ENCODE results near the gene DYNLT4.
A peak's percentile ranks its signal among the peaks of the same experiment; 100 is the strongest.
"Not testable (repeated sequence)": the region's sequence is repeated elsewhere in the genome, so short reads cannot be mapped to it uniquely, and the experiment has no call there.

DYNLT4 gene, protein sequence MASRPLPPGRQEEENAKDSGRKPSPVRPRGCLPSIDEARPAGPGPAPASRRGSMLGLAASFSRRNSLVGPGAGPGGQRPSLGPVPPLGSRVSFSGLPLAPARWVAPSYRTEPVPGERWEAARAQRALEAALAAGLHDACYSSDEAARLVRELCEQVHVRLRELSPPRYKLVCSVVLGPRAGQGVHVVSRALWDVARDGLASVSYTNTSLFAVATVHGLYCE

DNA sequence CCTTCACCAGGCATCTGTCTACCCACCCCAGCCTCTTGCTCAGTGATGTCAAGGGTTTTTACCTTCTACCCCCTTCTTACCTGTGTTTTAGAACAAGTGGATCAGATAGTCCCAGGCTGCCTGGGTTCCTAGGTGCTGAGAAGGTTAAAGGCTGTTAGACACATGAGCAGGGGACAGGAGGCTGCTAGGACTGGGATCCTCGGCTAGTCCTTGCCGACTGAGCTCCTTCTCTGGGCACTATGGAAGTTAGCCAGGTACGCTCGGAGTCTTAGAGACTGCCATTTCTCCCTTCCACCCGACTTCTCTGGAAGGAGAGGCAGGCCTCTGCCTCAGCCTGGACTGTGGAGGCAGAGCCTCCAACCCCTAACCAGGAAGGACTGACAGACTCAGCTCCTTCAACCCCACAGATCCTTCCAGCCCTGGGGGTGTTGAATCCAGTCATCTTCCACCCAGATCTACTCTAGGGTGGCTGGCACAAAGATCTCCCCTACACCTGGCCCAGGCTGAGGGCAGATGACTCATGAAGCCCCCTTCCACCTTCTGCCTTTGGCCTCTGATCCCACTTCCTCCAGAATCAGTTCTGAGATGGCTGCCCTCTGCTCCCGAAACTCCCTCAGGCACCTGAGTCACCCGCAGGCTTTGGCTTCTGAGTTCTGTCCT, at the start of gene DYNLT4:
Gene DYNLT4, minus strand, starts transcription at position 648 of the 660 bp plus-strand sequence. CDS start 683 bp downstream, outside the sequence.
- DNase-seq: no peak

GRCh38 chr1:44855742-44856141, 48.6 kb upstream of the DYNLT4 start:
- no peak for DNase-seq

DNA sequence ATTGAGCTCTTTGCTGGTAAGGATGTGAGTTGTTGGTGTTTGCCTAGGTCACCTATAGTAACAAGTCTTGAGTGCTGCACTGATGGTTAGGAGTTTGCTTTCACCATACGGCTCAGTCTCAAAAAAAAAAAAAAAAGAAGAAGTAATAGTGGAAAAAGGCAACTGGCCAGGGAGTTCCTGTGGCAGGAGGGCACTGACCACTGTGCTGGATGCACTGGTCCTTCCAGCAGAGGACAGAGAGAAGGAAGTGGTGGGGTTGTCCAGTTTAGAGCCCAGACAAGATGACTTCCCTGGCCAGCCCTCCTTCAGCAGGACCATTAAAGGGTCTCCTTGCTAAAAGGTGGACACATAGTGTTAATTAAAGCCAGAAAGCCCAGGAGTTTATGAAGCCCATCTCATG, 47.8 kb upstream of the DYNLT4 start:
- DNase-seq: no peak

- no peak for DNase-seq
Measured at GRCh38 chr1:44853201-44853600, 46.0 kb upstream of the DYNLT4 start.

GRCh38 chr1:44851308-44851707, 44.2 kb upstream of the DYNLT4 start:
- DNase-seq: no peak

GRCh38 chr1:44849575-44850132, 42.5 kb upstream of the DYNLT4 start:
- no peak for DNase-seq

GRCh38 chr1:44848456-44849181, 41.5 kb upstream of the DYNLT4 start:
- DNase-seq: no peak

- DNase-seq: no peak
Measured at GRCh38 chr1:44847845-44848244, 40.7 kb upstream of the DYNLT4 start.

DNA sequence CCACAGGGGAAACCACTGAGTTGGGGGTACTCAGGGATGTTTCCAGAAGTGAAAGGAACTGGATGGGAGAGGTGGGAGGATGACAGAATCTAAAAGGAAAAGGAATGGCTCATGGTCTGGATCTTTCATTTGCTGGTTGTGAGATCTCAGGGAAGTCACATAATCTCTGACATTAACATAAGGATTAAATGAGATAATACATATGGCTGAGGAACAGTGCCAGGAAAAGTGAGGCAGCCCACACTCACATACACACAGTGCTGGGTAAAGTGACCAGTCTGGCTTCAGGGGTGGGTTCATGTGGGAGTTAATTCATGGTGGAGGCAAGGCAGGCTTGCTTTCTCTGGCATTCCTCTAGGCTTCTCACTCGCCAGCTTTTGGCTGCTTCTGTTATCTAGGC, 39.8 kb upstream of the DYNLT4 start:
- no peak for DNase-seq

DNA sequence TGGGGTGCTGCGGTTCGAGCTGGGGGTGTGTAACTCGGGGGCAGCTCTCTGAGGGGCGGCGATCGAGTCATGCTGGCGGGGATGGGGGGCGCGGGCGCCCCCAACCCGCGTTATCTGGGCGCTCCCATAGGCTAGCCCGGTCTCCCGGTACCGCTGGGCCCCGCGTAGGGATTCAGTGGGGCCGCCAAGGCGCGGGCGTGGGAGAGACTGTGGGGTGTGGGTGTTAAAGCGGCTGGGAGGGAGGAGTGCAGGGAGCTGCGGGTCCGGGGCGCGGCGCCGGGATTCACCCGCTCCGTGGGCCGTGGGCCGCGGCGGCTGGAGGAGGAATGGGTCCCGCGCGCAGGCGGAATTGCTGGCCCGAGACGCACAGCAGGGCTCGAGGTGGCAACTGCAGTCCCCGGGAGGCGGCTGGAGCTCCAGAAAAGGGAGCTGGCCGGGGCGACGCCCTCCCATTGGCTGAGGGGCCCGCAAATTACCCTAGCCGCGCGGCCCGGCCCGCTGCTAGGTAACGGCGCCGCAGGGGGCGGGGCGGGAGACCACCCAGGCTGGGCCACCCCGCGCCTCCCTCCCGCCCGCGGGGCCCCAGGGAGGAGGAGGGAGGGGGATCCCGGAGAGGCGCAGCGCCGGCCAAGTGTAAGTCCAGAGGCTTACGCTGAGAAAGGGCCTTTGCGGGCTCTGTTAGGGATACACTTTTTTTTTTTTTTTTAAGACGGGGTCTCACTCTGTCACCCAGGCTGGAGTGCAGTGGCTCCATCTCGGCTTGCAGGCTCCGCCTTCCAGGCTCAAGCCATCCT, 35.9 kb upstream of the DYNLT4 start, which contains the start of gene PTCH2:
Gene PTCH2, minus strand, starts transcription at position 392 of the 794 bp plus-strand sequence. Its CDS starts 321 bp downstream, at position 71.
- DNase-seq: no peak

DNA sequence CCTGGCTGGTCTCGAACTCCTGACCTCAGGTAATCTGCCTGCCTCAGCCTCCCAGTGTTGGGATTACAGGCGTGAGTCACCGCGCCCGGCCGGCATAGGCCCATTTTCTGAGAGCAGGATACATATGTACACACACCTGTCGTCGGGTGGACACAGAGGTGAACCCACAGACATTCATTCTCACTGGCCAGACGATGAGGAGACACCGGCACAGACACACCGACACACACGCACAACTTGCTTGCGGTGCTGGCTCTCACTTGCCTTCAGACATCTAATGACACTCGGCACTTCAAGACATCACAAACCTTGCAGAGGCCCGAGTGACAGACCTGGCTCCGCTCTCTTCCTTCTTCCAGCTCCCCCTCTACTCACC, 35.3 kb upstream of the DYNLT4 start:
- DNase-seq: no peak

DNA sequence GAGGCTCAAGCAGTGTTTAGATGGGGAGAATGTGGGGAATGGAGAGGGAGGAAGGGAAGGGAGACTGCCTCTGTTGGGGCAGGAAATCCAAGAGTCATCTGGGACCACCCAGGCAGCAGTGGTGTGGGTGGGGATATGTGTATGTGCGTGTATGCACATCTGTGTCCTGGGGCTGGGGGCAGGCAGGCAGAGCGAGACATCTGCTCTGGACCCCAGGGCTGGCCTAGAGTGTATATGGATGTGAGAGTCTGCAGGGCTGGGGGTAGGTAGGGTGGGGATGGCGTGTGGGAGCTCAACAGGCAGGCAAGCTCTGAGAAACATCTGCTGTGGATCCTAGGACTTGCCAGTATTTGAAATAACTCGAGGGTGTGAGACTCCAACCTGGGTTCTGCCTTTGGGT, 32.4 kb upstream of the DYNLT4 start:
- DNase-seq: no peak

DNA sequence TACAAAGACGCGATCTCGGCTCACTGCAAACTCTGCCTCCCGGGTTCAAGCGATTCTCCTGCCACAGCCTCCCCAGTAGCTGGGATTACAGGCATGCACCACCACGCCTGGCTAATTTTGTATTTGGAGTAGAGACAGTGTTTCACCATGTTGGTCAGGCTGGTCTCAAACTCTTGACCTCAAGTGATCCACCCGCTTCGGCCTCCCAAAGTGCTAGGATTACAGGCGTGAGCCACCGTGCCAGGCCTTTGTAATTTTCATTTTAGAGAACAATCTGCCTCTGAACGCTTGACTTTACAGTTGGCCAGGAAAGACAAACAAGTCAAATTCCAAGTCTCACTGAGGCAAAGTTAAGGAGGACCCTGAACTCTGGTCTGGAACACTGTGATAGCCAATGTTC, 31.1 kb upstream of the DYNLT4 start:
- DNase-seq: not testable (repeated sequence)

DNA sequence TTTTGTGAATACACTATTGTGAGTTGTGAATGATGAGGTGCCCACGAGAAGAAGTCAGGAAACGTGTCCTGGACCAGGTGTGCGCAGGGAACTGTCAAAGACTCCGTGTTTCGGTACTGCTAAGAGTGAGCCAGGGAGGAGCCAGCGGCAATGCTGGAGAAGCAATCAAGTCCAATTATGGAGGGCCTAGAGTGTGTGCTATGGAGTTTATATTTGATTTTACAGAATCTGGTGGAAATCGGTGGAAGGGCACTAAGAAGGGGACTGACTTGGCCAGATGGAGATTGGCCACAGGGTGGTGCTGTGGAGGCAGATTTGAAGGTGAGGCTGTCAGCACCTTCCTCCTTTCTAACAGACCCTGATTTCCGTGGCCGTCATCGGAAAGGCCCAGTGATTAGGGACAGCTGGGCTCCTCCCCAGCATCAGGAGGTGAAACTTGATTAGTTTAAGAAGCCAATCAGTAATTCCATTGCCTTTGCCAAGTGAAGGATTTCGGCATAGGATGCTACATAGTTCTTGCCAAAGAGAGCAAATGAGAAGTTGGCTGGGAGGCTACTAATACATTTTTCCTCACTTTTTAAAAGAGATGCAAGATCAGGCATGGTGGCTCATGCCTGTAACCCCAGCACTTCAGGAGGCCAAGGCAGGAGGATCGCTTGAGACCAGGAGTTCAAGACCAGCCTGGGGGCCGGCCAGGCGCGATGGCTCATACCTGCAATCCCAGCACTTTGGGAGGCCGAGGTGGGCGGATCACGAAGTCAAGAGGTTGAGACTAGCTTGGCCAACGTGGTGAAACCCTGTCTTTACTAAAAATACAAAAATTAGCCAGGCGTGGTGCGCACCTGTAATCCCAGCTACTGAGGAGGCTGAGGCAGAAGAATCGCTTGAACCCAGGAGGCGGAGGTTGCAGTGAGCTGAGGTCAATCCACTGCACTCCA, 28.9 kb upstream of the DYNLT4 start:
- peak; percentile 55 to 68 for DNase-seq

DNA sequence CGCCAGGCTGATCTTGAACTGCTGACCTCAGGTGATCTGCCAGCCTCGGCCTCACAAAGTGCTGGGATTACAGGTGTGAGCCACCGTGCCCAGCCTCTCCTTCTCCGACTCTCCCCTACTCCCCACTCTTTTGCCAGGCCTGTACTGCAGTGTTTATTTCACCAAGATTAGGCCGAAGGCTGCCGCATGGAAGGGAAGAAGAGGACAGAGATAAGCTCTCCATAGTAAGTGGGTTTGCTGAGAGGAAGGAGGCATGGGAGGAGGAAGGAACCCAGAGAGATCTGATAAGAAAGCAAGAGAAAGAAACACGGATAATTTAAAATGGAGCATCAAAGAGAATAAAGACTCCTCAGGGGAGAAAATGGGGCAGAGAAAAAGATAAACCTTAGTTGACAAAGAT, 27.2 kb upstream of the DYNLT4 start:
- no peak for DNase-seq

DNA sequence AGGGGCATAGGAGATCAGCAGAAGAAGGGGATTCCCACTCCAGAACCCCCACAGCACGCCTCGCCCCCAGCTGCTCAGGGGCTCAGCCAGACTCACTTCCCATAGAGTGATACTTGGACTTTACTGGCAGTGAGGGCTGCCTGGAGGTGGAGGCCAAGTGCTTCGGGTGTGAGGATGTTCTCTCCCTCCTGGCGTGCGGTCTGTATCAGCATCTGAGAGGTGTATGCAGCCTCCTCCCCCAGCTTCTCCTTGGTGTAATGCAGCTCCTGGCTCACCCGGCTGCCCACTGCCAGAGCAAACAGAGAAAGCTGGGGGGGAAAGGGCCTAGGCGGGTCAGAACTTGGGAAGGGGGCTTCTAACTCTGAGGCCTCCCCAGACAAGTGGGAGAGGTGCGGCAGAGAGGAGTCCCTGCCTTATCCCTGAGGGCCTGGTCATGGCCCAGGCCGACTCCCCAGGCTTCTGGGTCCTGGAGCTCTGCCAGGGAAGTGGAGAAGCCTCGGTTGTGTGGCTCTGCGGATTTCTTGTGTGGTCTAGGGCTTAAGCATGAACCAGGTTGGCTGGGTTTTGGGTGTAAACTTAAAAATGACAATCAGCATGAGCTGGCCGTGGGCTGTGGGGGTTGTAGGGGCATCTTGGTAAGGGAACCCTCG, 25.0 kb upstream of the DYNLT4 start:
- no peak for DNase-seq

DNA sequence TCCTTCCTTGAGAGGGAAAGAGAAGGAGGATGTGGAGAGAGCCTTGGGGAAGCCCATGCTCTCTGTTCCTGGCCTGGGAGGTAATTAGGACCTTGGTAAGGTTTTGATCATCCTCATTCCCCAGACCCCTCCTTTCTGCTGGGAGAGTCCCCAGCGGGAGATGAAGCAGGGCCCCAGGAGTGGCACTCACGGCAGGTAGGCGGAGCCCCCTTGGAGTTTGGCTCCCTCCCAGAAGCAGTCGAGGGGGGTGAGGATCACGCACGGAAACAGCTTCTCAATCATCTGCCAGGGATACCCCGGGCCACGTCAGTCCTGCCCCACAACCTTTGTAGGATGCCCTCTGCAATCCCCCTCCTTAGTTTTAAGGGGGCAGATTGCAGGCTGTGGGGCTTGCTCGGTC, 24.4 kb upstream of the DYNLT4 start:
- no peak for DNase-seq

DNA sequence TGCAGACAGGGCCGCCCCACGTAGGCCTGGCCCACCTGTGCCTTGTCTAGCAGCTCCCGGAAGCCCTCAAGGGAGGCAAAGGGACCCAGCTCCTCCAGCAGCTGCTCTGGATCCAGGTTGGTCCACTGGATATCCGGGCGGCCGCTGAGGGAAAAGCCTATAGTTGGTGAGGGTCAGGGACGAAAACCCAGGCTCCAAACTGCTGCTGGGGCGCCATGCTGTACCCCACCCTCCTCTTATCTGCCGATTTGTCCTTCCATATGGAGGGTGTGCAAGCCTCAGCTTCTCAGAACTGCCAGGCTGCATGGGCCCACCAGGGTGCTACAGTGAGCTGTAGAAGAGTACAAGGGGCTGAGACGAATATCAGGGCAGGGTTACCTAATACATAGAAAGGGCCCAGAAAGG, 23.8 kb upstream of the DYNLT4 start:
- no peak for DNase-seq

- DNase-seq: no peak
Measured at GRCh38 chr1:44829506-44830384, 22.6 kb upstream of the DYNLT4 start.

DNA sequence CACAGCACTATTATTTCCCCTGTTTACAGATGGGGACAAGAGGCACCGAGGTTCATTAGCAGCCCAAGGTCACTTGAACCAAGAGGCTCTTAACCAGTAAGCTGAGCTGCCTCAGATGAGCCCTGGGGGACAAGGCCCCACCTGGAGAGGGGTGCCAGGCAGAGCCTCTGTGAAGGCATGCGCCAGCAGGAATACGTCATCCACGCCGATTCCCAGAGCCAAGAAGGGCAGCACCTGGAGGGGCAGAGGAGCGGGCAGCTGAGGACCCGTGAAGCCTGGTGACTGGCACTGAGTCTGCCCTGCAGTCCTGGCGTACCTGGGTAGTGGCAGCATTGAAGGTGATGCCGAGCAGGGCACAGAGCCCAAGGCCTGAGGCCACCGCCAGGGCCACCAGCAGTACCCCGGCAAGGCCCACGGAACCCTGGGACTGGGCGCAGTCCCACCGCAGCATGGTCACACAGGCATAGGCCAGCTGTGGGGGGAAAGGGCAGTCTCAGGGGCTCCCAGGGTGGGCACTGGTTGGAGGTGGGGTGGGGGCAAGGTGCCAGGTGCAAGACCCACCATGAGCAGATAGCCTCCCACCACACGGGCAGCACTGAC, 21.8 kb upstream of the DYNLT4 start:
- DNase-seq: no peak
